HG03175 (cell line): ENCODE results near the gene M6PR.
A peak's percentile ranks its signal among the peaks of the same experiment; 100 is the strongest.

Experiments
- ATAC-seq: cut with Tn5 transposase; IDR thresholded peaks from one replicate; pipeline ENCODE4 v1.9.1; 2021; ENCODE audit warnings: mild to moderate bottlenecking, moderate library complexity; ENCODE audit not compliant: unreplicated experiment

M6PR gene

DNA sequence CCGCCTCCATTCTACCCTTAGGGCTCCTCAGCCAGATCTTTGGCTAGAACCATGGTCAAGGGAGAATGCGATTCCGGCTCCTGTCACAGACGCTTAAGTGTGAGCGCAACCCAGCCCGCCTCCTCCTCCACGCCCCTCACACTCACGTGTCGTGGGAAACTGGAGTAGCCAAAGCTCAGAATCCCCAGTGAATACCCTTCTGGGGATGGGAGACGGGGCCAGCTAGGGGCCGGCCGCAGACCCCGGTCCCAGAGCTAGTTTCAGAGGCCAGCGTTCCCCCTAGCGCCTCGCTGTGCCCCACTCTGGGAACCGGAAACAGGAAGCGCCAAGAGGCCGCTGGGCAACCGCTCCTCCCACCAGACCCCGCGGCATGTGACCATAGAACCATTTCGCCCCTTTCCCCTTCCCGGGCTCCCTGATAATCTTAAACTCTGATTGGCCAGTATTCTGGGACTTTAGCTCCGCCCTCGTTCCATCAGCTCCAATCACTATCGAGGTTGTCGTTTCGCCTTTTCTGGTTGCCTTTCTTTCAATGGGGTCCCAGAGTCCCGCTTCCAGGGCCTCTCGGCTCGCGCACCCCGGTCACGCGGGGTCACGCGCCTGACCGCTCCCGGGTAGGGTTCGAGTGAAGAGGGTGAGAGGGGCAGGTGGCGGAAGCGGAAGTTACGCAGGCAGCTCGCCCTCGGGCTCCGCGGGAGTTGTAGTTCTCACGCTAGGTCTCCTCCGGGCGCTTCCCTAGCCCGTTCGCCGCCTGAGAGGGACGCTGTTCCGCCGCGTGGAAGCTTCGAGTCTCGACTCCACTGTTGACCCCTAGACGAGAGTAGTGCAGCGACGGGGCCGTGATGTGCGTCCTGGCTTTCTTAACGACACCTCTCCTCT, at the start of gene M6PR:
Gene M6PR (minus strand): TSS at position 304 of the 879 bp plus-strand sequence. CDS start 3,241 bp downstream, outside the sequence.
- peak; percentile 85 for ATAC-seq

- ATAC-seq, result peak; percentile 96
Measured at GRCh38 chr12:8996682-8997405, 47.4 kb upstream of the M6PR start.

GRCh38 chr12:8995021-8995775, 45.8 kb upstream of the M6PR start:
- no peak for ATAC-seq

DNA sequence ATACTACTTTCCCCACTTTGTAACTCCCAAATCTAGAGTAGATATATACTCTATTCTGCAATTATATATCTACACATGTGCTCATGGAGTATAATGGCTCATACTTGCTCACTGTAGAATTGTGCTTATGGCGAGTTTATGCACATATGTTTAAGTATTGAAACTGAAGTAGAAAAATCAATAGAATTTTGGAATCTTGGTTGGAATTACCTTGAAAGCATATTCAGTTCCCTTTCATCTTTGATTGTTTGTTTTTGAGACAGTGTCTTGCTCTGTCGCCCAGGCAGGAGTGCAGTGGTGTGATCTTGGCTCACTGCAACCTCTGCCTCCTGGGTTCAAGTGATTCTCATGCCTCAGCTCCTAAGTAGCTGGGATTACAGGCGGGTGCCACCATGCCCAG, 44.4 kb upstream of the M6PR start:
- ATAC-seq, result no peak

- ATAC-seq, result no peak
Measured at GRCh38 chr12:8991371-8992345, 42.2 kb upstream of the M6PR start.

GRCh38 chr12:8989413-8989812, 40.0 kb upstream of the M6PR start, which contains the start of gene KLRG1:
Gene KLRG1, plus strand, starts transcription at chr12:8989546. Its CDS starts 90 bp downstream, at chr12:8989636.
- no peak for ATAC-seq

- ATAC-seq, result no peak
Measured at GRCh38 chr12:8987685-8988084, 38.2 kb upstream of the M6PR start.

- ATAC-seq, result no peak
Measured at GRCh38 chr12:8987163-8987562, 37.7 kb upstream of the M6PR start.

DNA sequence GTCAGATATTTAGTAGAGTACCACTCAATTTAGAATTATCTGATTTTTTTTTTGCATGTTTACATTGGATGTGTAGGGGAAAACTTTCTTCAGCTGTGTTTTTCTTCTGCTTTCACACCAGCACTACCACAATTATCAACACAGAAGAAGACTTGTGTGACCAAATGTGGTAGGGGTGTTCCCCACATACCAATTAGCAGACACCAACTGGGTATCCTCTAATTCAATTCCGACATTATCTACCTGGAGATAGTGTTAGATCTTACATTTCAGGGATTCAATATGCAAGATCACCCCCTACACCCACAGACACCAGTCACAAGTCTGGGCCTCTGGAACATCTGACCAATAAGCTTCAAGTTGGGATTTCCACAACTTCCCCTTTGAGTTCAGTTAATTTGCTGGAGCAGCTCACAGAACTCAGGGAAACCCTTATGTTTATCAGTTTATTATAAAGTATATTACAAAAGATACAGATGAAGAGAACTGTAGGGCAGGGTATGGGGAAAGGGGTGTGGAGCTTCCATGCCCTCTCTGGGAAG, 35.8 kb upstream of the M6PR start:
- no peak for ATAC-seq

- no peak for ATAC-seq
Measured at GRCh38 chr12:8980137-8980536, 30.7 kb upstream of the M6PR start.

GRCh38 chr12:8970432-8970831, 21.0 kb upstream of the M6PR start:
- no peak for ATAC-seq

DNA sequence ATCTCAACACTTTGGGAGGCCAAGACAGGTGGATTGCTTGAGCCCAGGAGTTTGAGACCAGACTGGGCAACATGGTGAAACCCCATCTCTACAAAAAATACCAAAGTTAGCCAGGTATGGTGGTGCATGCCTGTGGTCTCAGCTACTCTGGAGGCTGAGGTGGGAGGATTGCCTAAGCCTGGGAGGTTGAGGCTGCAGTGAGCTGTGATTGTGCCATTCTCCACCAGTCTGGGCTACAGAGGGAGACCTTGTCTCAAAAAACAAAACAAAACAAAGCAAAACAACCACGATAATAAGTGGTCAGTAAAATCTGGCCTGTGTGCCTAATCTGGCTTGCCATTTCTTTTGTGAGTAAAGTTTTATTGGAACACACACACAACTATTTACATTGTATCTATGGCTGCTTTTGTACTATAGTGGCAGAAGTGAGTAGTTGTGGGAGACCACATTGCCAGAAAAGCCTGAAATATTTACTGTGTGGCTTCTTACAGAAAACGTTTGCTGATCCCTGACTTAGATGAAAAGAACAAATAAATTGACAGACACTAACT, 20.5 kb upstream of the M6PR start:
- ATAC-seq, result no peak

DNA sequence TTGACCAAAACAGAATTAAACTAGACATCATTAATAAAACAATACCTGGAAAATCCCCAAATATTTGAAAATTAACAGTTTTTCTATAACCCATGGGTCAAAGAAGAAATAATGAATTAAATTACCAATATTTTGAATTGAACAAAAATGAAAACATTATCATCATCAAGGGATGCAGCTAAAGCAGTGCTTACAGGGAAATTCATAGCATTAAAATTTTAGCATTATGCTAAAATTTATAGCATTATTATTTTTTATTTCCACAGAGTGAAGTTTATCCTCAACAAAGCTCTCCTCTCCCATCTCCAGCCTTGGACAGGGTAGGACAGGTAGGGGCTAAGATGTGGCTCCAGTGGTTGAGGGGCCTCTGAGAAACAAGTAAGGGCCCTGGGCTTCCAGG, 19.3 kb upstream of the M6PR start:
- ATAC-seq, result no peak

DNA sequence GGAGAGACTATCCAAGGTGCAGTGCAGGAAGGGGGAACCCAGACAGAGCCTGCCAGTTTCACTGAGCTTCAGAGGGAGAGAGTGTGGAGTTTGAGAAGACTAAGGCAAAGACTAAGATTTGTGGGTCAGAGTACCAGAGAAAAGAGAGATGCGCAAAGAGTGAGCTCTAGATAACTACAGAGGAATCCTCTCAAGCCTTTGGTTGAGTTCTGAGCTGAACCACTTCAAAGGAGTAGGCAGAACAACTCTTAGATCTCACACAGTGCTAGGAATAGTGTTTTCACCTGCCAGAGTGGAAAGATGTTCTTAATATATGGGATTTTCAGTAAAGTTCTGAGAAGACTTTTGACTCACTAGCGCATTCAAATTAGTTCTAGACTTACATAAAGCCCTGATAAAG, 10.7 kb upstream of the M6PR start:
- ATAC-seq, result no peak

- ATAC-seq, result no peak
Measured at GRCh38 chr12:8958066-8958465, 8.6 kb upstream of the M6PR start.

- ATAC-seq, result no peak
Measured at GRCh38 chr12:8957561-8957960, 8.1 kb upstream of the M6PR start.

DNA sequence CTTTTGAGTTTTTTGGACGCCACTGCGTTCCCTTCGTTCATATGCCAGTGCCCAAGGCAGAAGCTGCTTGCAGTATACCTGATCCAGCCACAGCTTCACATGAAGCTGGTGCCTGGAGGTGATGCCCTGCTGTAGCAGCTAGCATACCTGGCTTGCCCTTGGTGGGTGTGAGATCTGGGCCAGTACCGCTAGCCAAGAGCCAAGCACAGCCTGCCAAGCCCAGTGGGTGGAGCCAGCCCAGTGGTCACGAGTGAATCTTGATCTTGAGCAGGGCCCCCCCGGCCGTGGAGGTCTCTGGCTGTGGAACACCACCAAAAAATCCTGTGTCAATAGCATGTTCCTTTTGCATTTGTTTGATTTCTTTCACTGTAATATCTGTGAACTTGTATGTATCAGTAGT, 7.3 kb upstream of the M6PR start:
- ATAC-seq, result no peak

- ATAC-seq, result no peak
Measured at GRCh38 chr12:8956073-8956472, 6.6 kb upstream of the M6PR start.

- no peak for ATAC-seq
Measured at GRCh38 chr12:8953773-8954402, 4.4 kb upstream of the M6PR start.
